Activated CD4-positive, alpha-beta T cell treated with anti-CD3 and anti-CD28 coated beads, Interleukin-2, amount 50 U/mL, for 1 hour (primary cell): ENCODE results near the gene UBE2R2.
A peak's percentile ranks its signal among the peaks of the same experiment; 100 is the strongest.

Experiments
- DNase-seq: peaks from one replicate; pipeline ENCODE4 v3.0.0-alpha.2; 2020

The UBE2R2 gene

GRCh38 chr9:33885948-33886347 is 69.0 kb downstream of the UBE2R2 start:
- DNase-seq, result no peak

GRCh38 chr9:33893861-33894260 is 76.9 kb downstream of the UBE2R2 start:
- DNase-seq, result no peak

- DNase-seq, result no peak
Observed at GRCh38 chr9:33894316-33894715, 77.4 kb downstream of the UBE2R2 start.

- no peak for DNase-seq
Observed at GRCh38 chr9:33903157-33903780, 86.3 kb downstream of the UBE2R2 start.

GRCh38 chr9:33905137-33905536 is 88.2 kb downstream of the UBE2R2 start:
- DNase-seq, result no peak

- no peak for DNase-seq
Observed at GRCh38 chr9:33906769-33907168, 89.8 kb downstream of the UBE2R2 start.

- DNase-seq, result no peak
Observed at GRCh38 chr9:33907347-33907746, 90.4 kb downstream of the UBE2R2 start.

GRCh38 chr9:33908114-33908513 is 91.2 kb downstream of the UBE2R2 start:
- no peak for DNase-seq

GRCh38 chr9:33908749-33909148 is 91.8 kb downstream of the UBE2R2 start:
- no peak for DNase-seq

GRCh38 chr9:33913541-33913940 is 96.6 kb downstream of the UBE2R2 start:
- no peak for DNase-seq

GRCh38 chr9:33914887-33915628 is 98.1 kb downstream of the UBE2R2 start:
- no peak for DNase-seq

- DNase-seq, result no peak
Observed at GRCh38 chr9:33917036-33917435, 100.1 kb downstream of the UBE2R2 start.

- no peak for DNase-seq
Observed at GRCh38 chr9:33919276-33919897, 102.4 kb downstream of the UBE2R2 start.

GRCh38 chr9:33921967-33922895 is 105.3 kb downstream of the UBE2R2 start:
- DNase-seq, result peak; percentile 7

- DNase-seq, result no peak
Observed at GRCh38 chr9:33923079-33923478, 106.1 kb downstream of the UBE2R2 start.

GRCh38 chr9:33923998-33924701 is 107.2 kb downstream of the UBE2R2 start:
- DNase-seq, result no peak

GRCh38 chr9:33924978-33925797 is 108.2 kb downstream of the UBE2R2 start:
- DNase-seq, result peak; percentile 10

- DNase-seq, result no peak
Observed at GRCh38 chr9:33926746-33927485, 110.0 kb downstream of the UBE2R2 start.

- DNase-seq, result no peak
Observed at GRCh38 chr9:33927694-33928093, 110.7 kb downstream of the UBE2R2 start.

- no peak for DNase-seq
Observed at GRCh38 chr9:33931326-33931725, 114.4 kb downstream of the UBE2R2 start.
